Omental fat pad (tissue), 4 donors: ENCODE measurements around the gene RNF135. TPM values are rescaled to one million over a fixed set of nuclear protein-coding genes. Genes with fewer than 3 reads are reported as not detected.
"Not testable (repeated sequence)": the region's sequence is repeated elsewhere in the genome, so short reads cannot be mapped to it uniquely, and the experiment has no call there.

Experiments used
- ATAC-seq: fragments of 150-250 bp; one replicate; pipeline ENCODE4 v1.9.1; 2016; ENCODE audit warnings: mild to moderate bottlenecking, moderate library complexity; ENCODE audit not compliant: low FRiP score
- DNase-seq: peaks from one replicate; pipeline ENCODE4 v3.0.0-alpha.2; 2019; ENCODE audit warnings: low spot score
- total RNA-seq, 4 donors: library from RNA; depleted of rRNA; stranded (reverse); fragments of >200 nt; gene quantifications; one replicate each; pipeline ENCODE4 v1.1.0, GENCODE V29; 2016
- TF ChIP-seq, protein P1 (sequence below), 3 donors: fragments of 450-650 bp; IDR thresholded peaks; one replicate each; pipeline ENCODE4 v1.5.1; 2016 to 2017; ENCODE audit warnings: antibody characterized with exemption in 3 of 3, mild to moderate bottlenecking in 3 of 3, moderate library complexity in 2 of 3

The RNF135 gene
- total RNA-seq, 4 donors from 2014 or later = 24.7 to 57.5 (median 40.5) TPM

DNA sequence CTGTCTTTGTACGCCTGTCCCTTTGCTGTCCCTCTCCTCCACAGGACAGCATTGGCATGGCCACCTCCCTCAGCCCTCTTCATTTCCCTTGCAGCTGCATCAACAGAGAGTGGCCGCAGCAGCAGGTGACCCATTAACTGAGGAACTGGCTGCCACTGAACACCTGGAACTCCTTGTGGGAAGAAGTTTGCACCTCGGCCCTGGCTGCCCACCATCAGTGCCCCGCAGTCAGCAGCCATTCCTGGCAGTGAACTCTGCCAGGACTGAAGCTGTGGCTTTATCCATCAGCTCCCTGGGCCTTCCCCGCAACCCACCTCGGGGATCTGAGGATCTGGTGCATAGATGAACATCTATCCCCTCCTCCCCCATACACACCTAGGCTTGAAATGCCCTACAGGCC lies 13.1 kb upstream of the RNF135 start:
- ATAC-seq = no peak
- TF ChIP-seq, protein P1, sequence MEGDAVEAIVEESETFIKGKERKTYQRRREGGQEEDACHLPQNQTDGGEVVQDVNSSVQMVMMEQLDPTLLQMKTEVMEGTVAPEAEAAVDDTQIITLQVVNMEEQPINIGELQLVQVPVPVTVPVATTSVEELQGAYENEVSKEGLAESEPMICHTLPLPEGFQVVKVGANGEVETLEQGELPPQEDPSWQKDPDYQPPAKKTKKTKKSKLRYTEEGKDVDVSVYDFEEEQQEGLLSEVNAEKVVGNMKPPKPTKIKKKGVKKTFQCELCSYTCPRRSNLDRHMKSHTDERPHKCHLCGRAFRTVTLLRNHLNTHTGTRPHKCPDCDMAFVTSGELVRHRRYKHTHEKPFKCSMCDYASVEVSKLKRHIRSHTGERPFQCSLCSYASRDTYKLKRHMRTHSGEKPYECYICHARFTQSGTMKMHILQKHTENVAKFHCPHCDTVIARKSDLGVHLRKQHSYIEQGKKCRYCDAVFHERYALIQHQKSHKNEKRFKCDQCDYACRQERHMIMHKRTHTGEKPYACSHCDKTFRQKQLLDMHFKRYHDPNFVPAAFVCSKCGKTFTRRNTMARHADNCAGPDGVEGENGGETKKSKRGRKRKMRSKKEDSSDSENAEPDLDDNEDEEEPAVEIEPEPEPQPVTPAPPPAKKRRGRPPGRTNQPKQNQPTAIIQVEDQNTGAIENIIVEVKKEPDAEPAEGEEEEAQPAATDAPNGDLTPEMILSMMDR (IDR thresholded peaks at IDR 0.05) = no peak

GRCh38 chr17:30958187-30958586 lies 12.7 kb upstream of the RNF135 start:
- ATAC-seq = no peak
- no peak for DNase-seq
- TF ChIP-seq, protein P1 (IDR thresholded peaks at IDR 0.05) = no peak

More for the DNA sequence above, 13.1 kb upstream of the RNF135 start:
- DNase-seq = no peak

DNA sequence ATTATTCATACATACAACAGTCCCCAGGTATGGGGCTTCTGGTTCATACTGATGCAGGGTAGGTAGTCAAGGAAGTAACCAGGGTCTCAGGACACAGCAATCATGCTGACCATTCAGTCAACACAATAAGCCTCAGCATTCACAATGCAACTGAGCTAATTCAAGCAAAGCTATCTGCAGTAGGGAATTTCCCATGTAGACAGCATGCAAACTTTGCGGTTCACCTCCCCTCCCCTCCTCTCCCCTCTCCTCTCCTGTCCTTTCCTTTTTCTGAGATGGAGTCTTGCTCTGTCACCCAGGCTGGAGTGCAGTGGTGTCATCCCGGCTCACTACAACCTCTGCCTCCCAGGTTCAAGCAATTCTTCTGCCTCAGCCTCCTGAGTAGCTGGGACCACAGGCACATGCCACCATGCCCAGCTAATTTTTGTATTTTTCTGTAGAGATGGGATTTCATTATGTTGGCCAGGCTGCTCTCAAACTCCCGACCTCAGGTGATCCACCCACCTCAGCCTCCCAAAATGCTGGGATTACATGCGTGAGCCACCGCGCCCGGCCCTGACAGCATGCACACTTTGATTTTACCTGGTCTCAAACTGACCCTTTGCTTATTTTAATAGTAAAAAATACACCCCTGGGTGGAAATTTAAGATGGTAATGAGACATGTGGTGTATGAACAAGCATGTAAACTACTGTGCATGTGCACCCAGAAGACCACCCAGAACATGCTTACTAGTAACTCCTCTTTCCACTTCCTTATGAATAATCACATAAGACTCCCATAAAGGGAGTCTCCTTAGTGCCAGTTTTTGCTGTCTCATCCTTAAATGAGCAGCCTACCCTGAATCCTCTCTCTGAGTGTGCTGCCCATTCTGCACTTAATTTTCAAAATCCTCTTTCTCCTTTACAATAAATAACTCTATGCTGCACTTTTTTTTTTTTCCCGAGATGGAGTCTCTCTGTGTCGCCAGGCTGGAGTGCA lies 9.3 kb upstream of the RNF135 start:
- ATAC-seq (no peak), DNase-seq (no peak)
- TF ChIP-seq, protein P1 (IDR thresholded peaks at IDR 0.05) = no peak

DNA sequence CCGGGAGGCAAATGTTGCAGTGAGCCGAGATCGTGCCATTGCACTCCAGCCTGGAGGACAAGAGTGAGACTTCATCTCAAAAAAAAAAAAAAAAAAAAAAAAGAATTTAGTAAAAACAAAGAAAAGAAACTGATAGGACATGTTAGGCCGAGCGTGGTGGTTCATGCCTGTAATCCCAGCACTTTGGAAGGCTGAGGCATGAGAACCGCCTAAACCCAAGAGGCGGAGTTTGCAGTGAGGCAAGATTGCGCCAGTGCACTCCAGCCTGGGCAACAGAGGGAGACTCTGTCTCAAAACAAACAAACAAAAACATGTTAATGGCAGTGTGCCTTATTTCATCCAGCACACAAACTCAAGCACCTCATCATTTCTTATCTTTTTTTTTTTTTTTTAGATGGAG lies 6.5 kb upstream of the RNF135 start:
- DNase-seq, ATAC-seq: not testable (repeated sequence)

GRCh38 chr17:30964876-30965275 lies 6.0 kb upstream of the RNF135 start:
- no peak for ATAC-seq
- TF ChIP-seq, protein P1 (IDR thresholded peaks at IDR 0.05) = no peak
- DNase-seq = no peak

- TF ChIP-seq, protein P1 (IDR thresholded peaks at IDR 0.05) = no peak
- ATAC-seq = no peak
- no peak for DNase-seq
Measured at GRCh38 chr17:30965686-30966085, 5.2 kb upstream of the RNF135 start.

DNA sequence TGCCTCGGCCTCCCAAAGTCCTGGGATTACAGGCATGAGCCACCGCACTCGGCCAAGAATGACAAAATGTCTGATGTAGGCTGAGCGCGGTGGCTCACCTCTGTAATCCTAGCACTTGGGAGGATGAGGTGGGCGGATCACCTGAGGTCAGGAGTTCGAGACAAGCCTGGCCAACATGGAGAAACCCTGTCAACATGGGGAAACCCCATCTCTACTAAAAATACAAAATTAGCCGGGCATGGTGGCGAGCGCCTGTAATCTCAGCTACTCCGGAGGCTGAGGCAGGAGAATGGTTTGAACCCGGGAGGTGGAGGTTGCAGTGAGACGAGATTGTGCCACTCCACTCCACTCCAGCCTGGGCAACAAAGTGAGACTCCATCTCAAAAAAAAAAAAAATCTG lies 2.9 kb upstream of the RNF135 start:
- not testable (repeated sequence) for ATAC-seq, DNase-seq
